ENCODE measurements around the gene NAV1.

DNA sequence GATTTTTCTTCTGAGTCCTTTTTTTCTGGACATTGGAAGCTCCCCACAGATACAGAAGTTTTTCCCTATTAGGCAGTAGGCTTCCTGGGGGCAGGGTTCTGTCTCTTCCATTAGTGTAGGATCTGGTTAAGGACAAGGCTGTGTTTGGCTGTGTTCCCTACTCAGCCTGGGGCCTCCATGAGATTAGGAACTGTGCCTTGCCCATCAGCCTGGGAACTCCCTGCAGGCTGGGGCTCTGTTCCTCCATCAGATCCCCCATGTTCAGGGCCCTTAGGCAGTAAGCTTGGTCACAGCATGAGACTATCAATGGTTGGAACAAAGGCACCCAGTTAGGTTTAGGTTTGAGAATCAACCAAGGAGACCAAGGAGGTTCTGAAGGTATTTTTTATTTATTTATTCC is 22.7 kb downstream of the NAV1 start:
- TF ChIP-seq POLR2A (IDR thresholded peaks at IDR 0.05; ENCODE audit: low read length) (no peak), GATA1 (IDR thresholded peaks at IDR 0.05; ENCODE audit: low read depth, low read length) (no peak)
